G401 (cell line): ENCODE results near the gene NEK6. TPM values are rescaled to one million over a fixed set of nuclear protein-coding genes. Genes with fewer than 3 reads are reported as not detected.

Experiments used
- DNase-seq: peaks from one replicate; pipeline ENCODE4 v3.0.0-alpha.2; 2015; ENCODE audit warnings: low spot score
- in situ Hi-C: cut with HindIII; loops from 2 replicates; pipeline ENCODE4 v1.10.0; 2016; ENCODE audit warnings: low sequenced_read_pairs, mixed read lengths
- total RNA-seq: library from RNA; depleted of rRNA; stranded (reverse); fragments of >200 nt; shearing (Covaris generic); gene quantifications from 2 replicates; pipeline ENCODE4 v1.2.3, GENCODE V29; 2014

NEK6 gene
- total RNA-seq, 1 experiment from 2014 or later = 41.2 TPM

DNA sequence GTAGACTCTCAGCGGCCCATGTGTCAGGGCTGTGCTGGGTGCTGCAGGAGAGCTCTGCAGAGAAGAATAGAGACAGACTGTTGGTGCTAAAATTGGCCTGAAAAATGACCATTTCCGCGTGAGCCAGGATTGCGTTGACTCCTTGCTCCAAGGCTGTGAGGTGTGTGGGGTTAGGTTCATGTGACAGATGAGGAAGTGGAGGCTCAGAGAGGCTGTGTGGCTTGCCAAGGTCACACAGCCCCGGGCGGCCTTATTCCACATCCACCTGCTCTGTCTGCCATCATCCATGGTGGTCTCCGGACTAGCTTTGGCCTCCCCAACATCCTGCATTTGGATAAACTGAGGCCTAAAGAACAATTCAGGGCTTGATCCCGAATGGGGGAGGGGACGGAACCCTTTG is 15.2 kb downstream of the NEK6 start:
- no peak for DNase-seq
- in situ Hi-C loops = no loop called here

DNA sequence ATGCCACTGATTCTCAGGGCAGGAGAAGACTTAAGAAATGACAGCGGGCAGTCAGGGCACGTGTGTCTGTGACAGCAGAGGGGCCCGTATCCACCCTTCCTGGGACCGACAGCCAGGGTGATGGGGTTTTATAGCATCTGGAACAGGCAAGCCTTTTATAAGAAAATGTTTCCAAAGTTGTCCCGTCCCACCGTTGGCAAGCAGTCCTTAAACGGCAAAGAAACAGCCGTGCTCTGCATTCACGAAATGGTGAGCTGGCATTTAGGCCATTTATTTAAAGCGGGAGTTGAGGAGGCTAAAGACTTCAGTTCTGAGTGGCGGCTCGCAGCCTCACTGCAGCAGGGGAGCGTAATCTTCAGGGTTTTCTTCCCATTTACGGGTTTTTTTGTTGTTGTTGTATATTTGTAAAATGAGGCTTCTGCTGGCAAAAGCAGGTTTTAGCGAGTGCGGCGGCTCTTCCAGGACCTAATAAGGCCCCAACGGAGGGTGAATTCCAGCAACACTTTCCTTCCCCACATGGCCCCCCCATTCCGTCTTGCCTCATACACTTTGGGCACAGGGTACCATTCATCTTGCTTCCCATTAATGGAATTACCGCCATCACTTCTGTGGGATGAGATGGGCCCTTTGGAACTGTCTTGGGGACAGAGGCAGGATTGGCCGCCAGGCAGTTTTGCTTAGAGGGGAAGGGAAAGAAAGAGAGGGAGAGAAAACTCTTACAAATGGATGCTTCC is 15.8 kb downstream of the NEK6 start:
- in situ Hi-C loops = no loop called here
- no peak for DNase-seq

DNA sequence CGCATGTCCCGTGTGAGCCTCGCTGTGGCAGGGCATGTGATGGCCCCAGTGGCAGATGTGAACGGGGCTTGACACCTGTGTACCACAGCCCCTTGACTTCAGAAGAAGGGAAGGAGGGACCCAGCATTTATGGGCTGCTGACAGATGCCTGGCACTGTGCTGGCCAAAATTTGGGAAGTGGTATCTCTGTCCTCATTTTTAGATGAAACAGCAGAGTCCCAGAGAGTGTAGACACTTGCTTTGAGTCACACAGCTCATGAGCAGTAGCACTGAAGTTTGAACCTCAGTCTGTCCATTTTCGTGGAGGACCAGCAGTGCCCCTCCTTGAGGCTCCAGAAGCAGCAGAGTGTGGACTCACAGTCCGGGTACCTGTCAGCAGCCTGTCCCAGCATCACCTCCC is 16.5 kb downstream of the NEK6 start:
- in situ Hi-C loops = no loop called here
- DNase-seq = no peak

DNA sequence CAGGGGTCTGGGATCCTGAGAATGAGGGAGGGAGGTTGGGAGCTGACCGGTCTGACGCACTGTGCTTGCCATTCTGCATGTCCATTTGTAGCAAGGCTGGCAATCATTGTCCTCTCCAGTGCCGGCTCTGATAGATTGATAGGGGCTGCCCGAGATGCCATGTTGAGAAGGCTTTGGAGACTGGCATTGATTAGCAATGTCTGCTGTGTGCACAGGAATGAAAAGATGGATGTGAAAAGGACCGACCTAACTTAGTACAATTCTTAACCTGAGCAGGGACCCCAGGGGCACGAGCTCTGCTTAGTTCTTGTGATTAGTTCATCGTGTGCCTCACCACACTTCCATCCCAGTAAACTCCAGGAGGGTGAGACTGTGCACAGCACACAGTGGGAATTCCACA is 17.0 kb downstream of the NEK6 start:
- DNase-seq = no peak
- in situ Hi-C loops = no loop called here

DNA sequence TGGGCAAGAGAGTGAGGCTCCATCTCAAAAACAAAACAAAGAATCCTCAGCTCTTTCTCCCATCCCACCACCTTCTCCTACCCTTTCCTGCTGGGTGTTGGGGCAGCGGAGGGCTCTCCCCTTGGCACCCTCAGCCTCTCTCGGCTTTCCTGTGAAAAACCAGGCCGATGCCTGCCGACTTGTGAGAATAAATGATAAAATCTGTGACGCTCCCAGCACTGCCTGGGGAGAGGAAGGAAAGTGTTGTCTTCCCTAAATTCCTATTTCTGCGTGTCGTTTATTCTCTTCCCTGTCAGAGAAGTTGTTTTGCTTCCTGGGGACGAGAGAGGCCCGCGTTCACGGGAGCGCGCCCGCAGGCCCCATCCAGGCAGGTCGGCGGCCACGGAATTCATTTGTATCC is 19.7 kb downstream of the NEK6 start:
- in situ Hi-C loops = no loop called here
- DNase-seq = no peak

DNA sequence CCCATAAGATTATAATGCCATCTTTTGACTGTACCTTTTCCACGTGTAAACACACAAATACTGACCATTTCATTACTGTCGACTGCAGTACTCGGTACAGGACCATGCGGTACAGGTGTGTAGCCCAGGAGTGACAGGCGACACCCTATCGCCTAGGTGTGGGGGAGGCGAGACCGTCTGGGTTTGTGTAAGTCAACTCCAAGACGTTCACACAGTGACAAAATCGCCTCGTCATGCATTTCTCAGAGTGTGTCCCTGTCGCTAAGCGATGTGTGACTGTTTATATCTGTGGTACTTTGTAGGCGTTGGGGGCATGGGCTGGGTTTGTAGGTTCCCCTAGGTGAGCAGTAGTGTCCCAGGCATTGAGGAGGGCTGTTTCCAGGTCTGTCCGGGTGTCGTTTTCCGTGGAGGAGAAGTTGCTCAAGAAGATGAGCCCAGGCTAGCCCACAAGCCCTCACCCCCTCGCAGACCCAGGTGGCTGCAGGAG is 20.3 kb downstream of the NEK6 start:
- in situ Hi-C loops = no loop called here
- no peak for DNase-seq

DNA sequence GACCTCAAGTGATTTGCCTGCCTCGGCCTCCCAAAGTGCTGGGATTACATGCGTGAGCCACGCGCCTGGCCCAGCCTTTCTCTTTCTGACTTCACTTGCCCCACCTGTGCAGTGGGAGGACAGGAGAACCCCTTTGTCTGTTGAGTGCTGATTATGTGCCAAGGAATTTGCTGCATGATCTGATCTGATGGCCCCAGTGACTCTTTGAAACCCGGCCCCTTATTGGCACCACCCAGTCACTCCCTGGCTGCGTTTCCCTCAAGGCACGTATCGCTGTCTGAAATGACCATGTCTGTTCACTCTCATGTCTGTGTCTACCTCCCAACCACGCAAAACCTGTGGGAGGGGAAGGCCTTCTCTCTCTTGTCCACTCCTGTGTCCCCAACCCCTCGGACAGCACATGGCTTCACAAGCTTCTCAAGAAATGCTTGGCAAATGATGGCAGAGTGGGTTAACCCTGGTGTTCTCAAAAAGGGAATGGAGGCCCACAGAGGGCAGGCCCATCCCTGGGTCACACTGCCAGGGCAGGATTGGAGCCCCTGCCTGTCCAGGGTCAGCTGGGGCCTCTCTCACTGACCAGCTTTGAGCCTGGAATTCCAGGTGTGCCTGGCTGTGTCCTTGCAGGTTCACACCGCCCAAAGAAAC is 21.9 kb downstream of the NEK6 start:
- DNase-seq = no peak
- in situ Hi-C loops = no loop called here

DNA sequence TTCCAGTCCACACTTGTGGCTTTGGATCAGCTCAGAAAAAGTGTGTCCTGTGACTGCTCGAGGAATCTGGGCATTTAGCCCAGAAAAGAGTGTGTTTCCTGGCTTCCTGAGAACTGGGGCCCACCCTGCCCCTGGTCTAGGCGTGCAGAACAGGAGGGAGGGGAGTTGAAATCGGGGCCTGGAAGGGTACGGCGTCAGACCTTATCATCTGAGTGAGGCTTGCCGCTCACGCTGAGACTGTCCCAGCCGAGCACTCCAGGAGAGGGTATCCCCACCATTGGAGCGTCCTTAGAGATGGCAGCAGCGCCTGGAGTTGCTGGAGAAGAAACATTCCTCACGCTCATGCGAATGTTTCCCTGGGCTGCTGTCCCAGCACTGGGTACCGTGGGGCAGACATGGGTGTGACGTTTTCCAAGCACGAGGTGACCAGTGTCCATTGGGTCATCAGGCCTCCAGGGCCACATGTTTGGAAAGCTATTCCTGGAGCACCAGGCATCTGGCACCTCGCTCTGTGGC is 22.5 kb downstream of the NEK6 start:
- in situ Hi-C loops = no loop called here
- DNase-seq = no peak

DNA sequence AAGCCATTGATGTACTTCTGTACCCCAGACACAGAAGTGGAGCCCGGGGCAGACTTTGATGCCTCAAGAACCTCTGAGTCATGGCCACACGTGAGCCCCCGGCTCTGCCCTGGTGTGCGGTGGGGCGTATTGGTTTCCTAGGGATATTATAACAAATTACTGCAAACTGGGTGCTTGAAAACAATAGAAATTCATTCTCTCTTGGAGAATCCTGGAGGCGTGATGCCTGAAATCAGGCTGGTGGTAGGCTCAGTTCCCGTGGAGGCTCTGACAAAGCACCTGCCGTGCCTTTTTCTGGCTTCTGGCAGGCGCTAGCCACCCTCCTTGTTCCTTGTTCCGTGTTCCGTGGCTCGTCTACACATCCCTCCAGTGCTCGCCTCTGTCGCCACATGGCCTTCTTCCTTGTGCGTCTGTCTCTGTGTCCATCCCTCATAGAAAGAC is 24.2 kb downstream of the NEK6 start:
- DNase-seq = no peak
- in situ Hi-C loops = no loop called here

DNA sequence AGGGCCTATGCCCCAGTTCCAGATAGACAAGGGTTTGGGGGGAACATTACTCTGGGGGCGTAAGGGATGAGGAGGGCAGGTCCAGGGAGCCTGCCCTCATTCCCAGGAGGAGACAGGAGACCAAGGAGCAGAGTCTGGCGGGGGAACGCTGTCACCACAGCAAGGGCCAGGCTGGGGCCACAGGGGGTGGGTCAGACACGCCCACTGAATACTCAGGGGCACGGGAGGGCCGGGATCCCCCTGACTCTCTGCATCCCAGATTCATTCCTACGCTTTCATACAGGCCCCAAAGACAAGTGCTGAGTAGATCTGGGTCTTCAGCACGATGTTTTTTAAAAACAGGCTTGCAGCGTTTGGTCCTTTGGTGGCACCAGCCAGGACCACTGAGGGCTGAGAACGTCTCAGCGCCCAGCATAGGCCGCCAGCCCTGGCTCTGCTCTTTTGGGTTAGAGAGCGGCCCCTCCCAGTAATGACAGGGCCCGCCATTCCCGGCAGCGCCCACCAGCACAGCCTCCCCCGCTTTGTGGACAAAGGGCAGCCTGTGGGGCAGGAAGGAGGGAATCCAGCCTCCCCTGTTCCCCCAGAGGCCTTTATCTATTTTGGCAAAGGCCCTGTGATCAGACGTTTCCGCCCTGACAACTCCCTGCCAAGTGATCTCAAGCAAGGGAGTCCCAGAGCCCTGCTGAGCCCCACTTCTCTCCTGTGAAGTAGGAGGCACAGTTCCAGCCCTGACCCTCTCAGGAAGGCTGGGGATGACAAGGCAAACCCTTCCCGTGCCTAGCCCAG is 24.9 kb downstream of the NEK6 start:
- in situ Hi-C loops = no loop called here
- DNase-seq = no peak

DNA sequence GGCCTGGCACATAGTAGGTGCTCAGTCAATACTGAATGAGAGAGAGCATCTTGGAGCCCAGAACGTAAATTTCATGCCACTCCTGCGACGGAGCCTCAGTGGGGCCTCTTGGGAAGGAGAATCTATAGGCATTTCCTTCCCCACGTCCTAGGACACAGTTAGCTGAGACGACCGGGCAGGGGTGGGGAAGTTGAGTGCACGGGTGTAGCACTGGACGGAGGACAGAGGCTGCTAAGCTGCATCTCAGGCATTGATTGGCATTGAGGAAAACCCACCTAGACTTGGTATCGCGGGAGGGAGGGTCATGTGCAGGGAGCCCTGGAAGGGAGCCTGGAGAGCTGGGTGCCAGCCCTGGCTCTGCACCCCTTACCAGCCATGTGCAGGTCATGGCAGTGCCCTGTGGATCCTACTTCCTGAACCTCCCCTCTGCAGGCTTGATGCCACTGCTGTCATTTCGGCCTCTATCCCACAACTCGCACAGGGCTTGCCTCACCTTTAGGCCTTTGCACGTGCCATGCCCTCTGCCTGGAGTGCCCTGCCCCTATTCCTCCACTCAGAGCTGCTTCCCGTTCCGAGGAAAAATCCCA is 25.6 kb downstream of the NEK6 start:
- DNase-seq = no peak
- in situ Hi-C loops = no loop called here

DNA sequence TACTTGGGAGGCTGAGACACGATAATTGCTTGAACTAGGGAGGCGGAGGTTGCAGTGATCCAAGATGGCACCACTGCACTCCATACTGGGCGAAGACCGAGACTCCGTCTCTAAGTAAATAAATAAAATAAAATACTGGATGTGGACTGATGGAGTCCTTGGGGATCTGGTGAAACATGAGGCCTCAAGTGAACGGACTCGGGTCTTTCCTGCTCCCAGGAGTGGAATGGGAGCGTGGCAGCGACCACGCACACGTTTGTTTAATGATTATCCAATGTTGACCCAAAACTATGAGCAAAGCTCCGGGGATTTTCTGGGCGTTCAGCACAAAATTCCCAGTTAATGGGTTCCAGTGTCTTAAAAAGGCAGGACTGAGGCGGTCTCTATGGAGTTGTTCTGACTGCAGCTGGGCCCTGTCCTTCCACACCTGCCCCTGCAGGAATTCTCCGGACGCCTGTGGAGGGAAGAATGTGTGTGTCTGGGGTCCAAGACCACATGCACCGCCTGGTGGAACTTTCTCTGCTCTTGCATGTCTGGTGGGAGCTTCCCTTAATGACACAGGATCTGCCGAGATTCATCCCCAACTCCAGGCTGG is 26.6 kb downstream of the NEK6 start:
- in situ Hi-C loops = no loop called here
- DNase-seq = no peak

DNA sequence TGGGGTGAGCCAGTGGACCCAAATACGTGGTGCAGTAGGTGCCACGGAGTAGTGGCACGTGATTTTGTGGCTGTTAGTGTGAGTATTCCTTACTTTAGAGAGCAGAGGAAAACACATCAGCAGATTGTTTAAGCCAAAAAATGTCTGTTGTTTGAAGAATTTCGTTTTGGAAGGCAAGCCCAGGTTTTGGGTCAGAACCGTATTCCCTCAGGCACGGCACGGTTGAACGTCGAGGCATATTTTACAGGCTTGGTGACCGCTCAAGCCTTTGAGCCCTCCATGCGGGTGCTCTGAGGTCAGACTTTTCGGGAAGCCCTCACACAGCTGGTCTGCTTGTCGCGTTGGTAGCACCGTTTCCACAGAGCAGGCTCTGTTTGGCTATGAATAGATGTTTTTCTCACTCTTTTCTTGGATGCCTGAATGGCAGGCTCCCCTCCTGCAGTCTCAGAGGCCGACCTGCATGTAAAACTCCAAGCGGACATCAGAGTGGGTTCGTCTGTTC is 27.2 kb downstream of the NEK6 start:
- peak; percentile 32 for DNase-seq
- in situ Hi-C loops = no loop called here

DNA sequence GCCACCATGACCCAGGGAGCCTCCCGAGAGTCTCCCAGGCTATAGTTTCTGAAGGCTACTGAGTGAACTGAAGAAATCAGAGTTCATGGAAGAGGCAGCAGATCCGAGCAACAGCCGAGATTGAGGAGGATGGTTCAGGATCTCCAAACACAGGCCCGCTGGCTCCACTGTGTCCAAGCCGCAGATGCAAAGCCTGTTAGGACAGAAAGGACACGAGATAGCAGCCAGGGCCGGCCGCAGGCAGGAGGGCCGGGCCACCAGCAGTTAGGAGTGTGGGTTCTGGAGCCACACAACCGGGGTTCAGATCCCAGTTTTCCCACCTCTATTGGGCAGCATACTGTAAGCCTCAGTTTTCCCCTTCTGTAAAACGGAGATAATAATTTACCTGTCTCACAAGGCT is 27.7 kb downstream of the NEK6 start:
- in situ Hi-C loops = no loop called here
- no peak for DNase-seq

DNA sequence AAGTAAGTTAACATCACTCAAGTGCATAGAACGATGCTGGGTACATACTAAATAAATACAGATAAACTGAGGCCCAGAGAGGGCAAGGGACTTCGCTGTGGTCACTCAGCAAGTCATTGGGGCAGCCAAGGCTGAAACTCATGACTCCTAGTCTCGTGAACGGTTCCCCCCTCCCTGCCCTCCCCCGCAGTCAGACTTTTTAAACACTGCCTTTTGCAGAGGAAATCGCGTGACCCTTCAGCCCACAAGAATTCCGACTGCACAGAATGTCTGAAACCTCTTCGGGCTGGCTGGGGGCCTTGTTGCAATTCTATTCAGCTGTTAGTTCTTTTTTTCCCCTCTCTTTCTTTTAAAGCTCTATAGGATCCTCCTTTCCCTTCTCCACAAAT is 28.1 kb downstream of the NEK6 start:
- no peak for DNase-seq
- in situ Hi-C loops = no loop called here

DNA sequence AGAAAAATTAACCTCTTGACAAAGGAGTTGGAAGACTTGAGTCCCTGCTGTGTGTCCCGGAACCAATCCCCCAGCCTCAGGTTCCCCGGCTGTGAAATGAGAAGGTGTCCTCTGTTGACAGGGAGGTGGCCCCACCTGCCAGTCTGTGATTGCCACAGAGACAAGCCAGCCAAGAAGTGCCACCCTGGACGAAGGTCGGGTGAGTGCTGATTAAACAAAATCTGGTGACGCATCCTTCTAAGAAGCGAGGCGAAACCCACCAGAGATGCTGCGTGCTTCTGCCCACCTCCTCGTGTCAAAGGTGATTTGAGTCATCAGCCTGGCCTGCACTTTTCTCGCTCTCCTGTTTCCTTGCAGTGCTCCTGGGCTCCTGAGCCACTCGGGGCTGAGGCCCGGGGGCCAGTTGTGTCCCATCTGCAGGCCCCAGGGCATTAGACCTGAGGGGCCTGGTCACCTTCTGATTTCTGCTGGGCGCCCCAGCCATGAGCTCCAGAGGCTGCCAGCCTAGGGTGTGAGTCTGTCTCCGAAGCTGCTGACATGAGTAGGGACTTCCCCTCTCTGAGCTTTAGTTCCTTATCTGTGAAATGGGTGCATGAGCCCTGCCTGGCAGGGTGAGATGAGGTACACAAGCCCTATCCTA is 28.7 kb downstream of the NEK6 start:
- DNase-seq = no peak
- in situ Hi-C loops = no loop called here

DNA sequence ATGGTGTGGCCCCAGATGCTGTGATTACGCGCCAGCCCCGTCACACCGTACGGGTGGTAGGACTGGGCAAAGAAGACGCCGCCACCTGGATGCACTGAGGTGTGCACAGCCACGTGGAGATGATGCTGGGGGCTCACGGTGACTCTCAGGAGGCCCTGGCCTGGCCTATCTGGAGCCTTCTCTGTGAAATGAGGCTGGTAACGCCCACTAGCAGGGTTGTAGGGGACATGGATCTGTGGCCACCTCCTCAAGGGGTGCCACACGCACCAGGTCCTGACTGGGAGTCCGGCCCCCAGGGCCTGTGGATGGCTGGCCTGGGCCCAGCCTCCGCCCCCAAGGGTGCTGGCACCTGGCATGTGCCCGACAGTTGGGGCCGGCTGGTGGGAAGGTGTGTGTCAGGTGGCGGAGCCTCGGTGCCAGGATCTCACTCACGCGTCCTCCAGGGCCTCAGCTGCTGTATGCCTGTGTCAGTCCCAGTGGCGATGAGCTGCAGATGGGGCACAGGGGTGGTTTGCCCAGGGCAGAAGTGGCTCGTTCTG is 32.4 kb downstream of the NEK6 start:
- DNase-seq = no peak
- in situ Hi-C loops = no loop called here

DNA sequence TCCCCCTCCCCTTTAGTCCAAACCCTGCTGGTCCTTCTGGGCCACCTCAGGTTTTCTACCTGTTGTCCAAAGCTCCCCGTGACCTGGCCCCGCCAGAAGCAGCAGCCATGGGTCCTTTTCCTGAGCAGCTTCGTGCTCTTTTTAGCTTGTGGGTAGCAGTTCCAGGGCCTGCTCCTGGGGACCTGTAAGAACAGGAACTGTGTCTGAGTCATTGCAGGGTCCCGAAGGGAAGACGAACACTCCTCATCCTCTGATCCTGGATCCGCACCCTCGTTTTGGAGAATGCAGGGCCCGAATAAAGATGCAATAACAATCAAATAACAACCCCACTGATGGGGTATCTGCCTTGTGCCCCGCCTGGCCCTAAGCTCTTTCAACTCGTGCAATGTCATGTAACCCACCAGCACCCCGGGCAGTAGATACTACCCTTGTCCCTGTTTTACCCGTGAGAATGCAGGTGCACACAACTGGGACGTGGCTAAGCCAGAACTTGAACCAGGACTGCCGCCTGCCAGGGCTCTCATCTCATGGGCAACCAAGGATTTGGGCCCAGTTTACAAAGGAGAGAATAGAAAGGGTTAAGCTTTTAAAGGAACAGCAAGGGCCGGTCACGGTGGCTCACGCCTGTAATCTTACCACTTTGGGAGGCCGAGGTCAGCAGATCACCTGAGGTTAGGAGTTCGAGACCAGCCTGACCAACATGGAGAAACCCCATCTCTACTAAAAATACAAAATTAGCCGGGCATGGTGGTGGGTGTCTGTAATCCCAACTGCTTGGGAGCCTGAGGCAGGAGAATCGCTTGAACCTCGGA is 33.2 kb downstream of the NEK6 start:
- in situ Hi-C loops = no loop called here
- DNase-seq = no peak
